ENCODE results near the gene PLA2G4E. TPM values are rescaled to one million over a fixed set of nuclear protein-coding genes. Genes with fewer than 3 reads are reported as not detected.

The PLA2G4E gene
- total RNA-seq, 1 donor from 2014 or later = 1.0 TPM

DNA sequence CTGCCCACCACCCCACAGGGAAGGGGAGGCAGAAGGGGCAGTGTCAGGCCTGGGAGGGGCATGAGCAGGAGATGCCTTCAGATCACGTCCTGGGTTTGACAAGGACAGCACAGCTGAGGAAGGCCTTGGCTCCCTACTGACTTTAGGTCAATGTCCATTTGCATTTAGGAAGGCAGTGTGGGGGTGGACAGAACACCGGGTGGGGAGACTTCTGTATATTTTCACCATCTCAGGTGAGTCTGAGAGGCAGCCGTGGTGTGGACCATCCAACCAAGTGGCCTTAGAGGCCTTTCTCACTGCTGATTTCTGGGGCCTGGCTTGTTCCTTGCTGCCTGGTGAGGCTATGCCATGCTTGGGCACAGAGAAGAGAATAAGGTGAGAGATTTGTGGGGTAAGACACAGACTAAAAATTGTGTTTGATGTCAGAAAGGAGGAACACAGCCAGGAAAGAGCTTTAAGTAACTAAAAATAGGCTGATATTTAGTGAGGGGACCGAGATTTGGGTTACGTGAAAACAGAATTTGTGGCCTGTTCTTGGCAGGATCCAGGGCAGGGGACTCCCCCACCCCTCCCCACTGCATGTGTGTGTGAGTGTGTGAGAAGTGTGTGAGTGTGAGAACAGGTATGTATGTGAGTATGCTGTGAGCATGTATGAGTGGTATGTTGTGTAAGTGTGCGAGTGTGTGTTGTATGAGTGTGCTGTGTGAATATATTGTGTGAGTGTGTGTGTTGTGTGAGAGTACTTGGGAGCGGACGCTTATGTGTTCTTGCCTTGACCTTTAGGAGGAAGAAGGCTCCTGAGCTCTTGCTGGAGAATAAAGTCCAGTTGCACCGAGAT is 11.8 kb upstream of the PLA2G4E start:
- Mint-ChIP-seq H3K4me3 (ENCODE audit: unreplicated experiment) (no peak overlapping the region), H3K27me3 (ENCODE audit: unreplicated experiment) (no peaks in the 10 kb centered on the region), H3K4me1 (ENCODE audit: low read depth, unreplicated experiment) (peaks cover 1% of the 10 kb centered on the region), H3K36me3 (ENCODE audit: unreplicated experiment) (no peaks in the 10 kb centered on the region), H3K27ac (ENCODE audit: unreplicated experiment) (no peak overlapping the region), H3K9me3 (ENCODE audit: unreplicated experiment) (peaks cover 2% of the 10 kb centered on the region)
- DNase-seq = no peak
- TF ChIP-seq, protein P1, sequence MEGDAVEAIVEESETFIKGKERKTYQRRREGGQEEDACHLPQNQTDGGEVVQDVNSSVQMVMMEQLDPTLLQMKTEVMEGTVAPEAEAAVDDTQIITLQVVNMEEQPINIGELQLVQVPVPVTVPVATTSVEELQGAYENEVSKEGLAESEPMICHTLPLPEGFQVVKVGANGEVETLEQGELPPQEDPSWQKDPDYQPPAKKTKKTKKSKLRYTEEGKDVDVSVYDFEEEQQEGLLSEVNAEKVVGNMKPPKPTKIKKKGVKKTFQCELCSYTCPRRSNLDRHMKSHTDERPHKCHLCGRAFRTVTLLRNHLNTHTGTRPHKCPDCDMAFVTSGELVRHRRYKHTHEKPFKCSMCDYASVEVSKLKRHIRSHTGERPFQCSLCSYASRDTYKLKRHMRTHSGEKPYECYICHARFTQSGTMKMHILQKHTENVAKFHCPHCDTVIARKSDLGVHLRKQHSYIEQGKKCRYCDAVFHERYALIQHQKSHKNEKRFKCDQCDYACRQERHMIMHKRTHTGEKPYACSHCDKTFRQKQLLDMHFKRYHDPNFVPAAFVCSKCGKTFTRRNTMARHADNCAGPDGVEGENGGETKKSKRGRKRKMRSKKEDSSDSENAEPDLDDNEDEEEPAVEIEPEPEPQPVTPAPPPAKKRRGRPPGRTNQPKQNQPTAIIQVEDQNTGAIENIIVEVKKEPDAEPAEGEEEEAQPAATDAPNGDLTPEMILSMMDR (IDR thresholded peaks at IDR 0.05; ENCODE audit: partially characterized antibody, unreplicated experiment) = no peak

DNA sequence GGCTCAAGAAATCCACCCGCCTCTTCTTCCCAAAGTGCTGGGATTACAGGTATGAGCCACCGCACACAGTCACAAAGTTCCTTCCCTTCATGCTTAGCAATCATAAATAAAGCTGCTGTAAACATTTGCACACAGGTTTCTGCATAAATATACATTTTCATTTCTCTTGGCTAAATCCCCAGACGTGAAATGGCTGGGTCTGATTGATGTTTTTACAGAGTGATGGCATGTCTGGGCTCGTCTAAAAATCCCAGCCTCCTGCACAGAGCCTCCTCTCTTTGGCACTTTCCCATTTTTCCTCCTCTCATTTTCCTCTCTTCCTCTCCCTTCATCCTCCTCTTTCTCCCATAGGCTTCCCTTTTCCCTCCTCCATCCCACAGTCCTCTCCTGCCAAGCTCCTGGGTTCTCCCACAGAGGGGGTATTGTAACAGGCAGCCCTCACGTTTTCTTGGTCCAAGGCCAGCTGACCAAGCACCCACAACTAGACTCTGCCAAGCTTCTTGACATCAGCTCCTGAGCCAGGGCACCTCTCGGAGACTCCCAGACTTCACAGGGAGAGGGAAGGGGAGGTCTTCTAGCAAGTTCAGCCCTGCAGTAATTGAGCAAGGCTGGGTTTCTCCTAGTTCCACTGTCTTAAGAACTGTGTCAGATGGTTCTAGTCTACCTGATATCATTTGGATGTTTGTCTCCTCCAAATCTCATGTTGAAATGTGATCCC is 10.5 kb upstream of the PLA2G4E start:
- no peak overlapping the region for H3K27ac Mint-ChIP-seq (ENCODE audit: unreplicated experiment)
- no peak overlapping the region for H3K4me3 Mint-ChIP-seq (ENCODE audit: unreplicated experiment)
- H3K4me1 Mint-ChIP-seq (ENCODE audit: low read depth, unreplicated experiment) = peaks cover 1% of the 10 kb centered on the region
- H3K36me3 Mint-ChIP-seq (ENCODE audit: unreplicated experiment) = no peaks in the 10 kb centered on the region
- H3K27me3 Mint-ChIP-seq (ENCODE audit: unreplicated experiment) = peaks cover 1% of the 10 kb centered on the region
- TF ChIP-seq, protein P1 (IDR thresholded peaks at IDR 0.05; ENCODE audit: partially characterized antibody, unreplicated experiment) = no peak
- DNase-seq = no peak
- peaks cover 2% of the 10 kb centered on the region for H3K9me3 Mint-ChIP-seq (ENCODE audit: unreplicated experiment)

DNA sequence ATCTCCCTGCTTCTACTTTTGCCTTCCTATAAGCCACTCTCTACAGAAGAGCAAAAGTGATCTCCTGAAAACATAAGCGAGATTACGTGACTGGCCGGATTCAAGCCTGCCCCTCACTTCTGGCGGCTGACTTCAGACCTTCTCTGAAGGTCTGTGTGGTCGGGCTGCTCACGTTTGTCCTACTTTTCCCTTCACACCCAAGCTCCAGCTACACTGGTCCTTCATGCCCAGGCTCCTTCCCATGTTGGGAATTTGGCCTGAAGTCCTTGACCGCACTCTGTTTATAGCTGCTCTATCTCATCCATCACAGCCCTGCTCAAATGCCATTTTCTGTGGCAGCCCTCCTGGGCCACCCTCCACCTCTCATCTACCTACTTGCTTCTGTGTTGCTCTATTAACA is 6.7 kb upstream of the PLA2G4E start:
- TF ChIP-seq, protein P1 (IDR thresholded peaks at IDR 0.05; ENCODE audit: partially characterized antibody, unreplicated experiment) = no peak
- no peak for DNase-seq
- Mint-ChIP-seq H3K9me3 (ENCODE audit: unreplicated experiment) (peaks cover 6% of the 10 kb centered on the region), H3K36me3 (ENCODE audit: unreplicated experiment) (no peaks in the 10 kb centered on the region), H3K4me3 (ENCODE audit: unreplicated experiment) (no peak overlapping the region), H3K27me3 (ENCODE audit: unreplicated experiment) (peaks cover 1% of the 10 kb centered on the region), H3K4me1 (ENCODE audit: low read depth, unreplicated experiment) (no peaks in the 10 kb centered on the region), H3K27ac (ENCODE audit: unreplicated experiment) (no peak overlapping the region)

DNA sequence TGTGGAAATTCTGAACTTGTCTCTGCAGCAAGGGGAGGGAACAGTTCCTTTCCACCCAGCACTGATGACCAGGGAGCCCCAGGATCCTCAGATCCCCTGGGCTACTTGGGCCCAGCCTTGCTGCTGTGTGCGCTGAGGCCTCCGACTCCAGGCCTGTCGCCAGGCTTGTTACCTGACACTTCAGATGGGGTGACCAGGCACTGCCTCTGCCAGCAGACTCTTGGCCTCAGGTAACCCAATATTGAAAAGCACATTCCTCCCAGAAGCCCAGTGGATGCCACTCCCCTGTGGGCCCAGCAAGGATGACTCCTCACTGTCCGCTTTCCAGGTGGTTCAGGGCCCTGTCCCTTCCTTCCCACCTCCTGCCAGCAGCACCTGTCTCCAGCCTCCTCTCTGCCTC is 3.5 kb upstream of the PLA2G4E start:
- Mint-ChIP-seq H3K4me1 (ENCODE audit: low read depth, unreplicated experiment) (no peaks in the 10 kb centered on the region), H3K4me3 (ENCODE audit: unreplicated experiment) (no peak overlapping the region), H3K36me3 (ENCODE audit: unreplicated experiment) (no peaks in the 10 kb centered on the region), H3K27ac (ENCODE audit: unreplicated experiment) (no peak overlapping the region), H3K9me3 (ENCODE audit: unreplicated experiment) (peaks cover 7% of the 10 kb centered on the region), H3K27me3 (ENCODE audit: unreplicated experiment) (peaks cover 1% of the 10 kb centered on the region)
- TF ChIP-seq, protein P1 (IDR thresholded peaks at IDR 0.05; ENCODE audit: partially characterized antibody, unreplicated experiment) = no peak
- DNase-seq = no peak

DNA sequence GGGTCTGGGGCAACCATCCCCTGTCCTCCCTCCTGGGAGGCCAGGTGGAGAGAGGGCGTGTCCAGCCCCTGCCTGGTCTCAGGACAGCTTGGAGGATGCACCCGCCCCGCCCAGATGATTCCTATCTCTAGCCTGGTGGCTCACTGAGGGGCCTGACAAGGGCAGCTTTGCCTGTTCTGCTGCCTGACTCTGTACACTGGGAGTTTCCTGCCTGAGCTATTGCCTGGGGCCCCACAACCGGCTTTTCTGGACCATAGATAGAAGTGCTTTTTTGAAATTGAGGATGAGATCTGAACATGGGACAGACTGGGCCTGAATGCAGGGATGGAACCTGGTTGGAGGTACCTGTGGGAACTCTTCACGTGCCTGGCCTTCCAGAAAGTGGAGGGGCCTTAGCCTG is 751 bp upstream of the PLA2G4E start:
- TF ChIP-seq, protein P1 (IDR thresholded peaks at IDR 0.05; ENCODE audit: partially characterized antibody, unreplicated experiment) = no peak
- no peak for DNase-seq
- H3K4me1 Mint-ChIP-seq (ENCODE audit: low read depth, unreplicated experiment) = no peaks in the 10 kb centered on the region
- no peaks in the 10 kb centered on the region for H3K27me3 Mint-ChIP-seq (ENCODE audit: unreplicated experiment)
- H3K9me3 Mint-ChIP-seq (ENCODE audit: unreplicated experiment) = peaks cover 9% of the 10 kb centered on the region
- H3K27ac Mint-ChIP-seq (ENCODE audit: unreplicated experiment) = no peak overlapping the region
- no peaks in the 10 kb centered on the region for H3K36me3 Mint-ChIP-seq (ENCODE audit: unreplicated experiment)
- no peak overlapping the region for H3K4me3 Mint-ChIP-seq (ENCODE audit: unreplicated experiment)

All from glutamatergic neuron (in vitro differentiated cells).